22Rv1 (cell line): Measurements from ENCODE around the gene NUDT22.

ENCODE experiments used
- ZFX ChIP-seq: fragments of 450-650 bp; IDR thresholded peaks from 2 replicates; pipeline ENCODE4 v1.6.1; 2017; ENCODE audit warnings: antibody characterized with exemption, borderline replicate concordance
- TF ChIP-seq, protein P1 (sequence below): fragments of 450-650 bp; IDR thresholded peaks from 2 replicates; pipeline ENCODE4 v1.5.1; 2017; ENCODE audit warnings: mild to moderate bottlenecking

DNA sequence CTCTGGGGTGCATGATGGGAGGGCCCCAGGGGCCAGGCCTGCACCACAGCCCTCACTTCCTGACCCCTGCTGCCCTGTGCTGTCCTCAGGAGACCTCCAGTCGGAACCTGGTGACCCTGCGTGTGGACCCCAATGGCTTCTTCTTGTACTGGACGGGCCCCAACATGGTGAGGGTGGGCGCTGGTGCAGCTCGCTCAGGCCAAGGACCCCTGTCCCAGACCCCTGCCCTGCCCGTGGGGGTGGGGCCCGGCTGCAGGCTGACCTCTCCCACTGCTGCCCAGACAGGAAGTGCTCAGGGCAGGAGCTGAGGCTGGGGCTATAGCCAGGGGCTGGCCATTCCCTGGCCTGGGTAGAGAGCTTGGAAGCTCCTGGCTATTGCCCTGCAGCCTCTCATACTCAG, 28.3 kb downstream of the NUDT22 start:
- TF ChIP-seq, protein P1, sequence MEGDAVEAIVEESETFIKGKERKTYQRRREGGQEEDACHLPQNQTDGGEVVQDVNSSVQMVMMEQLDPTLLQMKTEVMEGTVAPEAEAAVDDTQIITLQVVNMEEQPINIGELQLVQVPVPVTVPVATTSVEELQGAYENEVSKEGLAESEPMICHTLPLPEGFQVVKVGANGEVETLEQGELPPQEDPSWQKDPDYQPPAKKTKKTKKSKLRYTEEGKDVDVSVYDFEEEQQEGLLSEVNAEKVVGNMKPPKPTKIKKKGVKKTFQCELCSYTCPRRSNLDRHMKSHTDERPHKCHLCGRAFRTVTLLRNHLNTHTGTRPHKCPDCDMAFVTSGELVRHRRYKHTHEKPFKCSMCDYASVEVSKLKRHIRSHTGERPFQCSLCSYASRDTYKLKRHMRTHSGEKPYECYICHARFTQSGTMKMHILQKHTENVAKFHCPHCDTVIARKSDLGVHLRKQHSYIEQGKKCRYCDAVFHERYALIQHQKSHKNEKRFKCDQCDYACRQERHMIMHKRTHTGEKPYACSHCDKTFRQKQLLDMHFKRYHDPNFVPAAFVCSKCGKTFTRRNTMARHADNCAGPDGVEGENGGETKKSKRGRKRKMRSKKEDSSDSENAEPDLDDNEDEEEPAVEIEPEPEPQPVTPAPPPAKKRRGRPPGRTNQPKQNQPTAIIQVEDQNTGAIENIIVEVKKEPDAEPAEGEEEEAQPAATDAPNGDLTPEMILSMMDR = no peak
- TF ChIP-seq ZFX = no peak
